H4 (cell line): ENCODE results near the gene ITFG1. TPM values are rescaled to one million over a fixed set of nuclear protein-coding genes. Genes with fewer than 3 reads are reported as not detected.
A peak's percentile ranks its signal among the peaks of the same experiment; 100 is the strongest.
"Not testable (repeated sequence)": the region's sequence is repeated elsewhere in the genome, so short reads cannot be mapped to it uniquely, and the experiment has no call there.

Source experiments
- DNase-seq: peaks from one replicate; pipeline ENCODE4 v3.0.0-alpha.2; 2015; ENCODE audit warnings: low spot score
- total RNA-seq: library from RNA; depleted of rRNA; stranded (reverse); fragments of >200 nt; shearing (Covaris generic); gene quantifications from 2 replicates; pipeline ENCODE4 v1.2.3, GENCODE V29; 2014

ITFG1 gene
- total RNA-seq, 1 experiment from 2014 or later, result 78.5 TPM

DNA sequence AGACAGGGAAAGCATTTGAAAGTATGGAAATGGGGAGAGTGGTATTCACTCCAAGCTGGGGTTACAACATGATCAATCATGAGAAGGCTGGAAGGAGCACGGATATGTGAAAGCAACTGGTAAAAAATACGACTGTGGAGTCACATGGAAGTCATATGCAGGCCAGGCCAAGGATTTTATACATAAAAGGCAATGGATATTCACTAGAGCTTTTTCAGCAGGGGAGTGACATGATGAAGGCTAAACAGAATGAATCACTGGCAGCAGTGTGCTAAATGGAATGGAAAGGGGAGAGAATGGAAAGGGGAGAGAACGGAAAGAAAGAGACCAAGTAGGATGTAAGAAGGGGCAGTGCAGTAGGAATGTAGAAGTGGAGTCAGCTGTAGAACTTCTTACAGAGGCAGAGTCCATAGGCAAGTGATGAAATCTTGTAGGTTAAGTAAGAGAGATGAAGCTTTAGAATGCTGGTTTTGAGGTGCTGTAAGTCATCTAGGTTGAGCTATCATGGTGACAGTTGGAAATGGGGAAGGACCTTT lies 304.1 kb downstream of the ITFG1 start:
- no peak for DNase-seq

DNA sequence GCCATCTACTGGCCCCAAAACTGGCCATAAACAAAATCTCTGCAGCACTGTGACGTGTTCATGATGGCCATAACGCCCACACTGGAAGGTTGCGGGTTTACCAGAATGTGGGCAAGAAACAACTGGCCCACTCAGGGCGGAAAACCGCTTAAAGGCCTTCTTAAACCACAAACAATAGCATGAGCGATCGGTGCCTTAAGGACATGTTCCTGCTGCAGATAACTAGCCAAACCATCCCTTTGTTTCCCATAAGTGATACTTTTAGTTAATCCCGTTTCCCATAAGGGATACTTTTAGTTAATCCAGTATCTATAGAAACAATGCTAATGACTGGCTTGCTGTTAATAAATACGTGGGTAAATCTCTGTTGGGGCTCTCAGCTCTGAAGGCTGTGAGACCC lies 308.4 kb downstream of the ITFG1 start:
- not testable (repeated sequence) for DNase-seq

DNA sequence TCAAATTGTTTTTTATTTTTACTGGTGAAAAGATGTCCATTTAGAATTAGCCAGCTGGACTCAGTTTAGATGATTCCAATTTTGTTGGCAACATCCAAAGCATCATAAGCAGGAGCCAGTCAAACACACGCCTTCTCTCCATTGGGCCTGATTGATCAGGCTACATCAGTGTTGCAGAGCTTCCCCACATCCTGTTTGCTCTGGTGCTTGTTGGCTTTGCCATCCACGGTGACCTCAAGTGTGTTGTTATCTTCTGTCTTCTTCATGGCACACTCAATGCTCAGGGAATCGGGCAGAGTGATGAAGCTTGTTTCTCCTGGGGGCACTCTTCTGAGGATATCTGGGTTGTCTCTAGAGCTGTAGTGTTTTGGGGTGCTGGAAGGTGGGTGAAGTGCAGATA lies 310.8 kb downstream of the ITFG1 start:
- no peak for DNase-seq

DNA sequence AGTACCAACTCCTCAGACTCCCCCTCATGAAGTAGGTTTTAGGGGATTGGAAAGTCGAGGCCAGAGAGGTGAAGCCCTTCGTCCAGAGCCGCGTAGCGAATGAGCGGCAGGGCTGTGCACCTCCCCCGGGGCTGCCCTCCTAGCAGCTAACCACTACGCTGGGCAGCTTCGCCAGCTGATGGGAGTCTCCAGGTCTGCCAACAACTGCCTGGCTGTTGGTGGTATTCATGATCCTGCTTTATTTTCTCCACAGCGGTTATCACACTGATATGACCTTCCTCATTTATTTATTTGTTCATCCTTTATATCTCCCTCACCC lies 316.3 kb downstream of the ITFG1 start:
- no peak for DNase-seq

DNA sequence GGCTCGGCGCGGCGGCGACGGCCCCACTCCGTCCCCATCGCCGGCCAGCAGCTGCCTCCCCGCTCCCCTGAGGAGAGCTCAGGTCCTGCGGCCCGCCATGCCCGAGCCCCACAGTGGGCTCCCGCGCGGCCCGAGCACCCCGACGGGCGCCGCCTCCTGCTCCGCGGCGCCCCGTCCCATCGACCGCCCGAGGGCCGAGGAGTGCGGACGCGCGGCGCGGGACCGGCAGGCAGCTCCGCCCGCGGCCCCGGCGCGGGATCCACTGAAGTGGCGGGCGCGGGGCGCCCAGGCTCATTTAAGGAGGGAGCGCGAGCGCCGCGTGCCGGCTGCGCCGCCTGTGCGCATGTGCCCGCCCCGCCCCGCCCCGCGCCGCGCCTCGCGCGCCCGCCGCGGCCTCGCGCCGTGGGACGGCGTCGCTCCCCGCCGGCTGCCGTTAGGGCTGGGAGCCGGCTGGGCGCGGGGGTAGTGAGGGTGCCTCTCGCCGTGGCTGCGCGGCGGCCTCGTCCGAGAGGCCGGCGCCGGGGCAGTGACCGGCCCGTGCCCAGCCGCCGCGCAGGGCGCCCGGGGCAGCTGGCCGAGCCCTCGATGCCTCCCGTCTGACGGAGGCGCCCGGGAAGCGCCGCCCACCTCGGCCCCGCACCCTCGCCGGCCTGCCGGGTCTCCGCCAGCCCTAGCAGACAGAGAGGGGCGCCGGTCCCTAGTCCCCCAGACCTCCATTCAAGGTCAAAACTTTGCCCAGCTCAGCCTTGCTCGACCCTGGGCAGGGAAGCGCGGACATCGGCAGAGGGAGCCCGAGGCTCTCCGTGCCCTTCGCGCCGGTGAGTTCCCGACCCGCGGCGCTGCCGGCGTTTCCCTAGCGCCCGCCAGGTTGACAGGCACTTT lies 316.9 kb downstream of the ITFG1 start, which contains the start of gene NETO2:
NETO2 (minus strand) TSS at position 269 of the 882 bp plus-strand sequence. CDS start 333 bp downstream, outside the sequence.
- DNase-seq, result peak; percentile 48

DNA sequence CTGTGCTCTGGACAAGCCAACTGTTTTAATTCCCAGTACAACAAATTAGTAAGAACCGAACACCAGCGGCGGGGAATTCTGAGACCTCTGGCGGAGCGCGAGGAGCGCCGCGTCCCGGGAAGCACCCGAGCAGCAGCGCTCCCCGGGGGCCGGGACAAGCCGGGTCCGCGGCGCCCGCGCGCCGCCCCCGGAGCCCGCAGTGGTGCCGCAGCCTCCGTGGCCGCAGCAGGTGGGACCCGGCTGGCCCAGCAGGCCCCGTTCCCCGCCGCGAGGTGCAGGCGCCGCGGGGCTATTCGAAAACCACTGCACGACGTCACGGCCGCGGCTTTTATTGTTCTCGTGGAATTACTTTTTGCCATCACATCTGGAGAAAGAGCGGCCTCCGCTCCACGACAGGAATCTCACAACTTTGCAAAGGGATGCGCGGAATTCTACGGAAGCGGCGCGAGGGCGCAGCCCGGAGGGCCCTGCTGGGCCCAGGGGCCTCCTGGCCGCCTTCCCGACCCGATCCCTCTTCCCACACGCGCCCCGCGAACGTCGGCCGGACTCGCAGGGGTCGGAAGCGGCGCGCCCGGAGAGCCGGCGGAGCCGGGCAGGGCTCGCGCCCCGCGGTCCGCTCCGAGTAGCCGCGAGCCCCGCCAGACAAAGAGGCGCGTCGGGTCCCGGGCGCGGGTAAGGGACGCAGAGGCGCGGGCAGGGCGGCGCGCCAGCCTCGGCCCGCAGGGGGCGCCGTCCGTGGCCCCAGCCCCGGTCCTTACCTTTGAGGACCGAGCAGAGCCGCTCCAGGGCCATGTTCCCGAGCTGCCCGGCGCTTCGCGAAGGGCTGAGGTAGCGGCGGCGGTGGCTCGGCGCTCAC lies 317.8 kb downstream of the ITFG1 start:
- DNase-seq, result peak; percentile 63

DNA sequence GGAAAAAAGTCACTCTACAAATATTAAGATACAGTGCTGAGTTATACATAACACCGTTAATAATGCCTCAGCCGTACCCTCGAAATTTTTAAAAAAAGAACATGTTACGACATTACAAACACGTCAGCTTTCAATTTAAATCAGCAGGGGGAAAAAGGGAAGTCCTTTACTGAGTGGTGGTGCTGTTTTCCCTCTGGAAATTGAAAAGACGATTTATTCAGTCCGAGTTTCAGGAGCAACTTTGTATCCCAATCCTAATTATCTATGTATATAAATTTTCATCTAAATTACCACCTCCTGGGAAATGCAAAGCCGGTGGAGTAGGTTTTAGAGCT lies 318.4 kb downstream of the ITFG1 start:
- no peak for DNase-seq

DNA sequence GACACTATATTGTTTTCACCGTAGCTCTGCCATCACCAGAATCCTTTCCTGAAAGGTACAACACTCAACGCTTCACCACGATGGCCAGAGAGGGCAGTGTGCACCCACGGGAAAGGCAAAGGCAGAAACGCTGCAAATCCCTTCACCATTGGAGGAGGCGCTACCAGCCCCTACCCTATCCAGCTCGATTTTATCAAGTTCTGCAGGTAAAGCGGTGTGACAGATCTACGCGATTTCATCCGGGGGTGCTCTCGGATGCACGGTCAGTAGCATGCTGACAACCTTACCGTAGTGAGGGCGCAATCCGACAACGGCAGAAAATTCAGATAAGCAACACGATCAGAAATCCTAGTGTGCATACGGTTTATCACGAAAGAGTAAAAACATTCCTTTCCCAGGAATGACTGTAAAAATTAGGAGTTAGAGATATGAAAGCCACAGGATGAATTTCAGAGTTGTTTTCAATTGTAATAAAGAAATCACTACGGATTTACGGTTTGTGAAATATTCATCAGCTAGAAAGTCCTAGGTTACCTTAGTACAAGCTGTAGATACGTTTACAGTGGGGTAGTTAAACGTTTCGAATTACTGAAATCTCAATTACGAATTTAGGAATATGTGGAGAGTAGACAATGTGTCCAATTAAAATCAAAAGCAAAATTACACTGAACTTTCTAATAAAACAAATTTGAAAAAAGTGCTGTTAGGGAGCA lies 318.9 kb downstream of the ITFG1 start:
- peak; percentile 90 for DNase-seq

DNA sequence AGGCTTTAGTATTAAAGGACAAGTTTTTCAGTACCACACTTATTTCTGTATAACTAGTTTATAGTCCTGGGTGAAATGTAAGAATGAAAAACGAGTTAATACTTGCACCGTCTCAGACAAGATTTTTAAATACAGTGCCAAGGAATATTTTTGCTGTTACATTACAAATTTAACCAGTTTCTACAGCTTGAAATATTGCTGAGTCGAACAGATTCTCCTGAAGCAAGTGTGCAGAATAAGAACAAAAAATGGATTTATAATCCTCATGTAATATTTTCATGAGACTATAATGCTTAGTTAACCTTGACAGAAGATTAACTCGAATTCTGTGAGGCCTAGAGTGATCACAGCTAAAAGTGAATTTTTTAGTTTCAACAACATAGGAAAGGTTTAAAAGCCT lies 320.2 kb downstream of the ITFG1 start:
- no peak for DNase-seq

DNA sequence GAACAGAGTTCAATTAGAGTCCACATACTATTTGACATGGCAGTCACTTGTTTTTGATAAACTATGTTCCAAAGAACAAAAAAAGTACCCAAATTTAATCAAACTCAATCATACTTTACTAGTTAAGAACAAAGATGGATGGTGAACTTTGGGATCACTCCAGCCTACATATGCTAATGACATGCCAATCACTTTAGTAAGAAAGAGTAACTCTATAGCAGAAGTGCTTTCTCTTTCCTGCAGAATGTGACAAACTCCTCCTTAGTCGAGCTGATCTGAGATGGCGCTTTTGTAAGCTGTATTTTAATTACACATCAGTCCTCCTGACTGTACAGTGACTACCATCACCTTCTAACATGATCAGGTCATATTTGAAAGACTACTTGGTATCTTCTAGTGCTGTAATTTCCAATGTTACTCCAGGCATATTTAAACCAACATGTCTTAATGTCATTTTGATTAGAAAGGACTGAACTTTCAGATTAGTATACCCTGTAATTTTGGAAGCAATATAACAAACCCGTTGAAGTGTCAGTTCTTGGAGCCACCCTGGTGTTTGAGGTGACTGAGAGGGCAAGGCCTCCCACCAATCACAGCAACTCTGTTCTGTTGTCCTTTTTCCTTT lies 321.2 kb downstream of the ITFG1 start:
- no peak for DNase-seq

DNA sequence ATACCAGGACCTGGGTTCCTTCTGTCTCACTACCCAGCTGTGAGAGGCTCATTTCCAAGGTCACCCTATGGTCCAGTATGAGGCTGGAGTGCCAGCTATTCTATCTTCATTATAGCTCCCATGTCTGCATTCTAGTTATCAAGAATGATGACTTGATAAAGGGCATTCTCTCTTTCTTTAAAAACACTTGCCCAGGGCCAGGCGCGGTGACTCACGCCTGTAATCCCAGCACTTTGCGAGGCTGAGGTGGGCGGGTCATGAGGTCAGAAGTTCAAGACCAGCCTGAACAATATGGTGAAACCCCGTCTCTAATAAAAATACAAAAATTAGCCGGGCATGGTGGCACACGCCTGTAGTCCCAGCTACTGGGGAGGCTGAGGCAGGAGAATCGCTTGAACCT lies 322.9 kb downstream of the ITFG1 start:
- DNase-seq, result peak; percentile 22

DNA sequence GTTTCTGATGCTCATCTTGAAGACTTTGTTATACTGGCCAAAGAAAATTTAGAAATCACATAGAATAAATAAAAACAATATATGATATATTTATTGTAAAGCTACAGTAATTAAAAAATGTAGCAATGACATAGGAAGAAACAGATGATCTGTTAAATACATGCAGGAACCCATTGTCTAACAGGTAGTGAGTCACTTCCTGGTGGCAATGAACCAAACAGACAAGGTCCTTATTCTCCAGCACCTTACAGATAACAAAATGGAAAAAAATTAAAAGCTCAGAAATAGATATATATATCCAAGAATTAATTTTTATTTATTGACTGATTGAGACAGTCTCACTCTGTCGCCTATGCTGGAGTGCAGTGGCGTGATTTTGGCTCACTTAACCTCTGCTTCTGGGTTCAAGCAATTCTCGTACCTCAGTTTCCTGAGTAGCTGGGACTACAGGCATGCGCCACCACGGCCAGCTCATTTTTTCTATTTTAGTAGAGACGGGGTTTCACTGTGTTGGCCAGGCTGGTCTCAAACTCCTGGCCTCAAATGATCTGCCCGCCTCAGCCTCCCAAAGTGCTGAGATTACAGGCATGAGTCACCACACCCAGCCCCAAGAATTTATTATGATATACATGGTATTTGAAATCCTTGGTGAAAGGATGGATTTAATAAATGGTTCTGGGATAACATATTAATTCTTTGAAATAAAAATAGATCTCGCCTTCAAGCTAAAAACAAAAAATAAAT lies 324.6 kb downstream of the ITFG1 start:
- DNase-seq, result peak; percentile 21

DNA sequence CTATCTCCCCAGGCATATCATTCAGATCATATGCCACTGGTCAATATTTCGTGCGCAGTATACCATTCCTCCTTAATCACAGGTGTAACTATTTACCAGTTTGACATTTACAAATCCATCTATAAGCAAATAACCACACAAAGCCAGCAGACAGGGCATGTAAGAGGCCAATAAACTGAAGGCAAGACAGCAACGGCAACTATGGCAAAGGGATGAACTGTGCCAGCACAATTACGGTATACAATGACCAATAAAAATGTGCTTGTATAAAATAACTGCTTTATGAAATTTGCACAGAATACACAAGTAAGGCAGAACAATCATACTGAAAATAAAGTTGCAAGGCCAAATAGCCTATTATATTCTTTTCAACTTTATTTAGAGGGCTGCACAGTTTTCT lies 326.3 kb downstream of the ITFG1 start:
- no peak for DNase-seq

DNA sequence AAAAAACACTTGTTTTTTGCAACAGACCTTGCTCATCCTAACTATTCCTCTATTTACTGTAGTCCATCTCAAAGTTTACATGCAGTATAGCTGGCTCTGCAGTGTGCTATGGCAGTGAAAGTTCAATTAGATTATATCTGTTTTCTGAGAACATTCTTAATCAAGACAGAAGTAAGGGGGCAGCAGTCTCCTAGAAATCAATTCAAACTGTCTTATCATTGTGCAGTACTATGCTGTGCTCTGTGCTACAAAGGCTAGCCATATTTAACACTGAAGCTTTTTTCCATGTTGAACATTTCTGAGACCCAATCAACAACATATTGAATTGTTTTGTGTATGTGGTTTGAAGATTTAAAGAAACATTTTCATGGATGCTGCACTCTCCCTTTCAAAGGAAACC lies 328.6 kb downstream of the ITFG1 start:
- DNase-seq, result no peak

DNA sequence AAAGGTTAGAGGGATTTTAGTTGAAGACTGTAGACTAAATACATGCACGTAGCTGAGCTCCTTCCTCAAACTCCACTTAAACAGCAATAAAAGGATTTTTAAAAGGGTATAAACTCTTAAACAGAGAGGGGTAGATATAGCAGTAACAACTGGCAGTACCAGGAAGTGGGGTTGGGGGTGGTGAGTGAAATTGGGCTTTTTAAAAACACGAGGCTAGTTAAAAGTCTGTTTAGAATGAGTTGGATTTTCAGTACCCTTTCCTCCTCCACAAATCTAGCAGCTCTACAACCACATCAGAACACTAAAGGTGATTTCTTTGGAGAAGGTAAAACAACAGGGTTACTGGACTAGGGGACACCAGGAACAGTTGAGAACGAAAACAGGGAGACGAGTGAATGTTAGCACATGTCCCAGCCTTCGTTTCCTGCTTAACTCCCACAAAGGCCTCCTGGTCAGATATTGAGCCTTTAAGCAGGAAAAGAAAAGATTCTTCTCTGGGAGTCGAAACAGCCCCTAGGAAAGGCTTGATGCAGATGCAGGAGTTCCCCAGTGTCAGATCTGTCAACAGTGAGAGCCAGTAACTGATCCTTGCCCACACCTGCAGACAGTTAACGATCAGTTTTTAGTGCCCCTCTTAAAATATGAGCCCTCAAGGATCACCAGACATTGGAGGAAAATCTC lies 331.0 kb downstream of the ITFG1 start:
- DNase-seq, result no peak

DNA sequence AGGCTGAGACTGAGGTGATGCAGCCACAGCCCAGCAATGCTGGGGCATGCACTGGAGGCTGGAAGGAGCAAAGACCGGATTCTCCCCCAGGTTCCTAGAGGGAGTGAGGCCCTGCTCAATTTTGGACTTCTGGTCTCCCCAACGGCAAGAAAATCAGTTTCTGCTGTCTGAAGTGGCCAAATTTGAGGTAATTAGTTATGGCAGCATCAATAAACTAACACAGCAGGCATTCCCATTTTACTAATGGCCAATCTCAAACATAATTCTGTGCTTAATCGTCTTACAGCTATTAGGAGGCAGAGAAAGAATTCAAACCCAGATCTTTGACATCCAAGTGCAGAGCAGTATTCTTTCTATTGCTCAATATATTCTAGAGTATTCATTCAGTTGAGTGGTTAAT lies 333.3 kb downstream of the ITFG1 start:
- DNase-seq, result no peak

DNA sequence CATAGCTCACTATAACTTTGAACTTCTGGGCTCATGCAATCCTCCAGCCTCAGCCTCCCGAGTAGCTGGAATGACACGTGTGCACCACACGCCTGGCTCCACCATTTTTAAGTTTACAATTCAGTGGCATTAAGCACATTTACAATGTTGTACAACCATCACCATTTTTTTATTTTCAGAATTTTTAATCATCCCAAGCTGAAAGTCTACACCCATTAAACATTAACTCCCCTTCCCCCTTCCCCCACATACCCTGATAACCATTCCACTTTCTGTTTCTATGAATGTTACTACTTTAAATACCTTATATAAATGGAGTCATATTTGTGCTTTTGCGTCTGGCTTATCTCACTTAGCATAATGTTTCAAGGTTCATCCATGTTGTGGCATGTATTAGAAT lies 335.1 kb downstream of the ITFG1 start:
- no peak for DNase-seq

DNA sequence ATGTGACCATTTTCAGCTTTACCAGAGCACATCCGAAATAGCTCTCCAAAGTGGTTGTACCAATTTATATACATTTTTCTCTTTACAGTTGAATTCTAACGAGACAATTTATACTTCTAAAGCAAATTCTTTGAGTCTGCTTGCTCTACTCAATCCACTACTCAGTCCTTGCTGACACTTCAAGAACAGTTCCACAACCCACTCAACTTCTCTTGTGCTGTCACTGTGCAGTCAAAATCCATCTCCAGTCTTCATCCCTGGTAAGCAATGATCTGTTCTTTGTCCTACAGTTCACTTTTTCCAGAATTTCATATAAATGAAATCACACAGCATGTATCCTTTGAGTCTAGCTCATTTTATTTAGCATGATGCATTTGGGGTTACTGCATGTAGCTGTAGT lies 347.7 kb downstream of the ITFG1 start:
- no peak for DNase-seq

DNA sequence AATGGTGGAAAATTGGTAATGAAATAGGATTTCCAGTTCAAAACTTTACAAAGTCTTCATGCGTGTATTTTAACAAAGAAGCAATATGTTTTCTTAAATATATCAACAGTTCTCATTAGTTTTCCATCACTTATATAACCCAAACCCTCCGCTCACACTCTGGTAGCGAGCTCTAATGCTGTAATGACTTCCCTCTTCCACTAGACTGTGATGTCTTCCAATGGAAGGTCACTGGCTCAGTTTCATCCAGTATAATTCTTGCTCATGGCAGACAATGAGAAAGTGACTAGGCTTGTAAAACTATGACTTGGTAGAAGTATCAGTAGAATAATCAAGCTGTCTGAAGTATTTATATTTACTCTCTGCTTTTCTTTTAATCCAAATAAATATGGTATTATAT lies 349.9 kb downstream of the ITFG1 start:
- peak; percentile 6 for DNase-seq

DNA sequence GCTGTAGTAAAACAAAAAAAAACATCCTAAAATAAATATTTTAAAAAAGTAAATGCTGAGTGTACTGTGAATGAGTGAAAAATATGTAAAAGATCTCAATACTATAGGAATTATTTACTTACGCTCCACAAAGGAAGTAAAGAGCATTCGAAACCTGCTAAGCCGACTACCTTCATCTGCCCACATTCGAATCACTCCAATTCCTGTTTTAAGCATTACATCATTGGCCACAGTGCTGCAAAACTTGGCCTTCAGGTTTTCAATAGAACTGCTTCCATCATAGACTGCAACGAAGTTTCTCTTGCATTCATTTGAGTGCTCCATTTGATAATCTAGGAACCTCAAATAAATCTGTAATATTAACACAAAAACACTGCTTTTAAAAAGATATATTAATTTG lies 351.5 kb downstream of the ITFG1 start:
- DNase-seq, result no peak
